Femur (tissue), 1 donor: ENCODE results near the gene HNRNPL.
"Not testable (repeated sequence)": the region's sequence is repeated elsewhere in the genome, so short reads cannot be mapped to it uniquely, and the experiment has no call there.

ENCODE experiments used
- DNase-seq: peaks from one replicate; pipeline ENCODE4 v3.0.0-alpha.2; 2017

Gene HNRNPL

DNA sequence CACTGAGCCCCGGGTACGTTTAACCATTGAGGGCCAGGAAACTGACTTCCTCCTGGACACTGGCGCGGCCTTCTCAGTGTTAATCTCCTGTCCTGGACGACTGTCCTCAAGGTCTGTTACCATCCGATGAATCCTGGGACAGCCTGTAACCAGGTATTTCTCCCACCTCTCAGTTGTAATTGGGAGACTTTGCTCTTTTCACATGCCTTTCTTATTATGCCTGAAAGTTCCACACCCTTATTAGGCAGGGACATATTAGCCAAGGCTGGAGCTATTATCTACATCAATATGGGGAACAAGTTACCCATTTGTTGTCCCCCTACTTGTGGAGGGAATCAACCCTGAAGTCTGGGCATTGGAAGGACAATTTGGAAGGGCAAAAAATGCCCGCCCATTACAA, 23.9 kb downstream of the HNRNPL start:
- DNase-seq = not testable (repeated sequence)

DNA sequence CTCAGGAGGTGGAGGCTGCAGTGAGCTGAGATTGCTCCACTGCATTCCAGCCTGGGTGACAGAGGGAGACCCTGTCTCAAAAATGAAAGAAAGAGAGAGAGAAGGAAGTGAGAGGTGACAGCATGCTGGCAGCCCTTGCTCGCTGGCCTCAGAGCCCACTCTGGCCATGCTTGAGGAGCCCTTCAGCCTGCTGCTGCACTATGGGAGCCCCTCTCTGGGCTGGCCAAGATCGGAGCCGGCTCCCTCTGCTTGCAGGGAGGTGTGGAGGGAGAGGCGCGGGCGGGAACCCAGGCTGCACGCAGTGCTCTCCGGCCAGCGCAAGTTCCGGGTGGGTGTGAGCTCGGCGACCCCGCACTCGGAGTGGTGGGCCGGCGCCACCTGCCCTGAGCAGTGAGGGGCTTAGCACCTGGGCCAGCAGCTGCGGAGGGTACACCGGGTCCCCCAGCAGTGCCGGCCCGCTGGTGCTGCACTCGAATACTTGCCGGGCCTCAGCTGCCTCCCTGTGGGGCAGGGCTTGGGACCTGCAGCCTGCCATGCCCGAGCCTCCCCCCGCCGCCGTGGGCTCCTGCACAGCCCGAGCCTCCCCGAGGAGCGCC, 28.5 kb downstream of the HNRNPL start:
- DNase-seq = not testable (repeated sequence)

DNA sequence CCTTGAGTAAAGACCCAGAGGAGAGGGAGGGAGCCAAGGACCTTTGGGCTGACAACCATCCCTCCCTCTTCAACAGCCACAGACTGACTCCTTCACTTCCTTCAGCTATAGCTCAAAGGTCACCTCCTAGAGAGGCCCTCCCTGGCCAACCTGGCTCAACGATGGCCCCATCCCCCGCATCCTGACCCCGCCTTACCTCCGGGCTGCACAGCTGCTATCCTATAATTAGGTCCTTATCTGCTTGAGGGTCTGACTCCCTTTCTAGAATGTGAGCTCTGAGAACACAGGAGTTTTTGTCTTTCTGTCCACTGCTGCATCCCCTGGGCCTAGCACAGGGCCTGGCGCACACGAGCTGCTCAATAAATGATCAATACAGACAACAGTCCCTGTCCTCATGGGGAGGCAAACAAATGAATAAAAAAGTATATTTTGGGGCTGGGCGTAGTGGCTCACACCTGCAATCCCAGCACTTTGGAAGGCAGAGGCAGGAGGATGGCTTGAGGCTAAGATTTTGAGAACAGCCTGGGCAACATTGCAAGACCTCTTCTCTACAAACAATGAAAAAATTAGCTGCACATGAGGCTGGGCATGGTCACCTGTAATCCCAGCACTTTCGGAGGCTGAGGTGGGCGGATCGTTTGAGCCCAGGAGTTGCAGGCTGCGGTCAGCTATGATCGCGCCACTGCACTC, 30.4 kb downstream of the HNRNPL start:
- DNase-seq = no peak

DNA sequence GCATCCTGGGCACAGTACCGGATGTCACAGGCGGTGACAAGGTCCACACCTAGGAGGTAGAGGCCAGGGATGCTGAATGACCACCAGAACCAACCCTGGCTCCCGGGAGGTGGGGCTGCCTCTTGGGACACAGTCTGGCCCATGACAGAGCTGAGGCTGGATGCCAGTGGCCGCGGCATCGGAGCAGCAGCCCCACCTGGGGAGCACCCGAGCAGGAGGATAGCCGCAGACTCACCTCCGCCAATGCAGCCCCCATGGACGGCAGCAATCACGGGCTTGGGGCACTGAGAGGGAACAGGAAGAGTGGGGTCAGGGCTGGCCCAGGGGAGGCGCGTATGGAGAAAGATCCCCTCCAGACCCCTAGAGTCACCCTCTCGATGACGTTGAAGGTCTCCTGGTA, 32.7 kb downstream of the HNRNPL start:
- DNase-seq = no peak

DNA sequence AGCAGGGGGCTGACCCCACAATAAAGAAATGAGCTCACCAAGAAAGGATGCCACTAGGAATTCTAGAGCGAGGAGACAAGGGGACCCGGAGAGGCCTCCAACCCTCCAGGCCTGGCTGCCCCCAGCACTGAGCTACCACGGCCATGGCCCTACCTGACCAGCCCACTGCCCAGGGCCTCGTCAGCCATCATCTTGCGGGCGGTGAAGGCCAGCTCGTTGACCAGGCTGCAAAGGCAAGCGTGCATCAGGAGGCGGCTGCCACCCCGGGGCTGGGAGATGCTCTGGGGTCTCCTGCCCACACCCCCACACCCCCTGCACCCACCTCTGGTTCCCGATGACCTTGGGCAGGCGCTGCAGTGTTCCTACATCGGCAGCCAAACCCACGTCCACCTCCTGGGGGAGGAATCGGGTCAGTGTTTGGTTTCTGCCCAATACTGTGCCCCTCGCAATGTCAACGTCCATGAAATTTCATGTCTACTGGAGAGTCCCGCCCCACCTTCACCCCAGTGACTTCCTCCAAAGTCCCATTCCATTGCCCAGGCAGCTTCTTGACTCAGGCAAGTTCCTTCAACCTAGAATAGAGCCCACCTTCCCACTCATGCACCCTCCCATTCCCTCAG, 33.5 kb downstream of the HNRNPL start:
- no peak for DNase-seq

DNA sequence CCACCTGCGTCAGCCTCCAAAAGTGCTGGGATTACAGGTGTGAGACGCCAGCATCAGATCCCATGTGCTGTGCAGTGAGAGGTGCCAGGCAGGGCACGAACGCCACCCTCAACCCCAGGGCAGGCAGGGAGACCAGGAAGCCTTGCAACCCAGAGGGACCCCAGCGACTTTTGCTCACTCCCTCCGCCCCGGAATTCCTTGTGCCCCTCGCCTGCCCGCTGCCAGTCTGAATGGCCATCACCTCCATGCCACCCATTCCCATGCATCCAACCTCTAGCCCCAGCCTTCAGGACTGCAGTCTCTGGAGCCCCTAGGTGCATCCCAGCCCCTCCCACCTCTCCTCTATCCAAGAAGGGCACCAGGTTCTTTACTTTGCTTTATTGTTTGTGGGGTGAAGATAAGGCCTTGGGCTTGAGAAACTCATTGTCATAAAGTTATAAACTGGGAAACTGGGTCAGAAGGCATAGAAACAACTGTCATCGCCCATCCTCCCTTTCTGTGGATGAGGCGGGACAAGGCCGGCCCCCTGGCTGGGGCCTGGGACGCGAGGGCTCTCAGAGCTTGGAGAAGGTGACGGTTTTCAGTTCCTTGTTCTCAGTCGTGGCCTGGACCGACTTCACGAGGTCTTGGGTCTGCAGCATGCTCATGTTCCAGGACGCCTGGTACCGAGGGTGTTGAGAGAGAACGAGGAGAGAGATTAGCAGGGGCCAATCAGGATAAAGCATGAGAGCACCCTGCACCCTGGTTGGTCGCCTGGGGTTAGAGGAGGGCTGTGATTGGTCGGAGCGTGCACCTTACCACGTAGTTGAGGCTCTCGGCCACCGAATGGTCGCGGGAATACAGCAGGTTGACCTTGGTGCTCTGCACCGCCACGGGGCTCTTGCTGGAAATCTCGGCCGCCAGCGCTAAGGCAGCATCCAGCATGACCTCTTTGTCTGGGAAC, 34.5 kb downstream of the HNRNPL start:
- DNase-seq = no peak

DNA sequence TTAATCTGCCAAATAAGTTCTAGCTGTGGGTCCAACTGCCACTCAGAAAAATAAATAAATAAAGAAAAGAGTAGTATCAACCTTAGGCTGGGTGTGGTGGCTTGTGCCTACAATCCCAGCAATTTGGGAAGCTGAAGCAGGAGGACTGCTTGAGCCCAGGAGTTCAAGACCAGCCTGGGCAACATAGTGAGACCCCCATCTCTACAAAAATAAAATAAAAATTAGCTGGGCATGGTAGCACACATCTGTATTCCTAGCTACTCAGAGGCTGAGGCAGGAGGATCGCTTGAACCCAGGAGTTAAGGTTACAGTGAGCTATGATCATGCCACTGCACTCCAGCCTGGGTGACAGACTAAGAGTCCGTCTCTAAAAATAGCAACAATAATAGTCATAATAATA, 35.9 kb downstream of the HNRNPL start:
- DNase-seq = not testable (repeated sequence)

DNA sequence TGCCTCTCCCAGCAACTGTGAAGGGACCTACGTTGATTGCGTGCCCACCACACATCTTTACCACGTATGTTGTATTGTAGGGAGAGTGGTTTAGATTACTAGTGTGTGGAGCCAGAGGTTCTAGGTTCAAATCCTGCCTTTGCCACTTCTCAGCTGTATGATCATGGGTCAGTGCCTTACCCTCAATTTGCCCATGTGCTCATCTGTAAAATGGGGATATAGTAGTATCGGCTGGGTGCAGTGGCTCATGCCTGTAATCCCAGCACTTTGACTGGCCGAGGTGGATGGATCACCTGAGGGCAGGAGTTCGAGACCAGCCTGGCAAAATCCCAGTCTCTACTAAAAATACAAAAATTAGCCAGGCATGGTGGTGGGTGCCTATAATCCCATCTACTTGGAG, 36.5 kb downstream of the HNRNPL start:
- no peak for DNase-seq

DNA sequence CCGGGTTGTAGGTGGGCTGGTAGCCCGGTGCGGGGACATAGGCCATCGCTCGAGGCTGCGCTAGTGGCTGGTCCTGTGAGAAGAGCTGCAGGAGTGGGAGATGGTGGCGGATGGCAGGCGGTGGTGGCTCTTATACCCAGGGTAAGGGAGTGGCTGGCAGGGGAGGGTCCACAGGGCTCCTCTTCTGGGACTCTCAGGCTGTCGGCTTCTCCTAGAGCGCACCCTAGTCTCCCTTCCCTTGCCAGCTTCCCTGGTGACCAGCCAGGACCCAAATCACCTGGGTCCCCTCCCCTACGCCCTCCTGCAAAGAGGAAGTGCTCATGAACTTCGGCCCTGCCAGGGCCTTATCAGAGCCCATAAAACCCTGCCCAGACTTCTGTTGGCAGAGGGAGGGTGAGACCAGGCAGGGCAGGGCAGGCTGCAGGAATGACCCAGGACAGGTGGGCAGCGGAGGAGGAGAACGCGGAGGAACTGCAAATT, 36.9 kb downstream of the HNRNPL start, which contains the start of gene LGALS4:
LGALS4 (minus strand) TSS at position 105 of the 480 bp plus-strand sequence; CDS start at position 46, 59 bp downstream.
- no peak for DNase-seq

DNA sequence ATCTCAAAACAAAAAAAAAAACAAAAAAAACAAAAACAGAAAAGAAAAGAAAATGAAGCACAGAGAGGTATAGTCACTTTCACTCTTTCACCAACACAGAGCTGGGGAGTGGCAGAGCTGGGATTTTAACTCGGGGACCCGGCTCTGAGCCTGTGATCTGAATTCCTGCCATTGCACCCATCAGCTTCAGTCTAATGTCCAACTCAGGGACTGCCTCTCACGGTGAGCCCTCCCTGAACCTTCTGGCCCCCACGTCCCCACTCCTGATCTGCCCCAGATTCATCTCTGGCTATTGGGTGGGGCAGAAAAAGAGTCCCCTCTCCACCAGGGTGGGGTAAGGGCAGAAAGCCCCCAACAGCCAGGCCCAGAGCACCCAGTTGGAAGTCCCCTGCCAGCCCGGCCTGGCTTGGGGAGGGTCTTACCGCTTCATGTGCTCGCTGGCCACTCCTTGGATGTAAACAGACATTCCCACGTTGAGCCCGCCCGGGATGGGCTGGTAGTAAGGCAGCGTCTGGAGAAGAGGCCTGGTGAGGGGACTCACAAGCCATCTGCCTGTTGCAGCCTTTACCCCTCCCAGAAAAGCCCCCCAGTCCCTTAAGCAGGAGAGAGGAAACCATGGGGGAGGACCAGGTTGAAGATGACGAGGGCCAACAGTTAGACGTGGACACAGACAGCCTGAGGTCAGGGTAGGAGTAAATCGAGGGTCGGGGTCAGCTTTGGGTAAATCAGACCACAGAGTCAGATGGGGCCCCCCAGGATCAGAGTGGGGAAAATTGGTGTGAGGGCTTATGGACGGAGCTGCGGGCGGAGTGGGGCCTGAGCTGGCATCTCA, 37.6 kb downstream of the HNRNPL start:
- DNase-seq = no peak

DNA sequence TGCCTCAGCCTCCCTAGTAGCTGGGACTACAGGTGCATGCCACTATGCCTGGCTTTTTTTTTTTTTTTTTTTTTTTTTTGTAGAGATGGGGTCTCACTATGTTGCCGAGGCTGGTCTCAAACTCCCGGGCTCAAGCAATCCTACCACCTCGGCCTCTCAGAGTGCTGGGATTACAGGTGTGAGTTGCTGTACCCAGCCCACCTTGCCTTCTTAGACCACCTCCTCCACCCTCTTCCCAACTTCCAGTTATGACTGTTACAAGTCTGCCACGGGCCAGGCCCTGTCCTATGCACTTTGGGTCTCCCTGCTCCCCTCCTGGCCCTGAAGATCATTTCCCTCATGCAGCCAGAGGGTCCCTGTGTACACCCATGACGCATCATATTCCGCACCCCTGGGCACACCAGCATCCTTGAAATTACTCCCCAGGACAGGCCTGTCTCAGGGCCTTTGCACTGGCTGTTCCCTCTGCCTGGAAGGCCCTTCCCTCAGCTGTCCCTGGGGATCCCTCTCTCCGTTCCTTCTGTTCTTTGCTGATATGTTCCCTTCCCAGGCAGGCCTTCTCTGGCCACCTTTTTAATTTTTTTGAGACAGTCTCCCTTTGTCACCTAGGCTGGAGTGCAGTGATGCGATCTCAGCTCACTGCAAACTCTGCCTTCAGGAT, 40.1 kb downstream of the HNRNPL start:
- no peak for DNase-seq

DNA sequence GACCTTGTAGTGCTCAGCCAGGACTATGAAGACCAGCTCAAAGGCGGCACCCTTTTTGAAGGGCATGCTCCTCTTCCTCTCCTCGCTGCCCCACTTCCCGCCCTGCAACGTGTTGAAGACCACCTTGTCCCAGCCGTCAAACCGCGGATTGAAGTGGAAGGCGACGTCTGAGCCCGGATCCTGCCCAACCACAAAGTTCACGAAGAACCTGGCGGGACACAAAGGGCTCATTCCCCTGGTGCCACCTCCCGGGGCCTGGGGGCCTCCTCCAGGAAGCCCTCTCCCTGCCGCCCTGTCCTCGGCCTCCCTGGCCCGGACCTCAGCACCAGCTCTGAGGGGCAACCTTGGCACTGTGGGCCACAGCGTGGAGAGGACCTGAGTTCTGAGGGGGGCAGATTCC, 41.0 kb downstream of the HNRNPL start:
- no peak for DNase-seq

DNA sequence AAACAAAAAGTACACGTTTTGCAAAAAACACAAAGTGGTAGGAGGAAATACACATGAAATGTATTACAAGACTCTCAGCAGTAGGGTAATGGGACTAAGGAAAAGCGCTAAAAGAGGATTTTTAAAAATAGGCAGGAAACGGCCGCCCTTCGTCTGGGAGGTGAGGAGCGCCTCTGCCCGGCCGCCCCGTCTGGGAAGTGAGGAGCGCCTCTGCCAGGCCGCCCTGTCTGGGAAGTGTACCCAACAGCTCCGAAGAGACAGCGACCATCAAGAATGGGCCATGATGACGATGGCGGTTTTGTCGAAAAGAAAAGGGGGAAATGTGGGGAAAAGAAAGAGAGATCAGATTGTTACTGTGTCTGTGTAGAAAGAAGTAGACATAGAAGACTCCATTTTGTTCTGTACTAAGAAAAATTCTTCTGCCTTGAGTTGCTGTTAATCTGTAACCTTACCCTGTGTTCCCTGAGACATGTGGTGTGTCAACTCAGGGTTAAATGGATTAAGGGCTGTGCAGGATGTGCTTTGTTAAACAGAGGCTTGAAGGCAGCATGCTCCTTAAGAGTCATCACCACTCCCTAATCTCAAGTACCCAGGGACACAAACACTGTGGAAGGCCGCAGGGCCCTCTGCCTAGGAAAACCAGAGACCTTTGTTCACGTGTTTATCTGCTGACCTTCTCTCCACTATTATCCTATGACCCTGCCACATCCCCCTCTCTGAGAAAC, 42.2 kb downstream of the HNRNPL start:
- not testable (repeated sequence) for DNase-seq

DNA sequence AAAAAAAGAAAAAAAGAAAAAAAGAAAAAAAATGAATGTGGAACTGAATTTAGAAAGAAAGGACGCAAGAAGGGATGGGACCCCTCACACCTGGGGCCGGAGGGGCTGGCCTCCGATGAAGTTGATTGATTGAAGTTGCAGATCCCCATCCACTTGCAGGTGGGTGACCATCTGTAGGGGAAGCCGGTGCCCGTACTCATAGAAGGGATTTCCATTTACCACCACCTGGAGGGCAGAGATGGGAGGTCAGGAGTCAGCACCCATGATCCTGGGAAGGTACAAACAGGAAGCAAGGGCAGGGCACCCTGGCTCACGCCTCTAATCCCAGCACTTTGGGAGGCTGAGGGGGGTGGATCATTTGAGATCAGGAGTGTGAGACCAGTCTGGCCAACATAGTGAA, 43.4 kb downstream of the HNRNPL start:
- no peak for DNase-seq

DNA sequence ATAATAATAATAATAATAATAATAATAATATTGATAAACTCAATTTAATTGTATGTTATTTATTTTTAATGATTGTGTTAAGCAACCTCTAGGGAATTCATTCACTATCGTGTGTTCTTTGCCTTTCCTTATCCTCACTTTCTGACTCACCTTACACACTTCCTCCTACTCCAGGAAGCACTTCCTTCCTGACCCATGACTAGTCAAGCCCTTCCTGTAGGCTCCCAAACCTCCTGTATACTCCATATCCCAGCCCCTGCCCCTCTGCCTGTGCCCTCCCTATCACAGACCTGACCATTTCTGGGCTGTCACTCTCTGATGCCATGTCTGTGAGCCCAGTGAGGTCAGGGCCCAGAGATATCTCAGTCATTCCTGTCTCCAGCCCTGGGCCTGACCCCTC, 44.6 kb downstream of the HNRNPL start:
- no peak for DNase-seq

DNA sequence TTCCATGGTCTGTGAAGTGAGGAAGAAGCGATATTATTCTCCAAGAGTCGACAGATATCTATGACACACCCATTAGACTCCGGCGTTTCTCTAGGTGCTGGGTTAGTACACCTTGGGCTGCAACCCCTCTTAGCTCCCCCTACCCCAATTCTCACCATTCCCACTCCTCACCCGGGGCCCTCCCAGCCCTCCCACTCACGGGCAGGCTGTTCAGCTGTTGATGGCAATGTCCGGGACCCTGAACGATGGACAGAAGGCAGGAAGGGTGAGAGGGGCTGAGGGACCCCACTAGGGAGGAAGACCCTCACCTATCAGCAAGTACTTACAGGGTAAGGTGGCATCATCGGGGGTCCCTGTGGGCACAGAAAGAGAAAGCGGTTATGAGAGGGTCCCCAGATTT, 46.2 kb downstream of the HNRNPL start:
- DNase-seq = no peak

DNA sequence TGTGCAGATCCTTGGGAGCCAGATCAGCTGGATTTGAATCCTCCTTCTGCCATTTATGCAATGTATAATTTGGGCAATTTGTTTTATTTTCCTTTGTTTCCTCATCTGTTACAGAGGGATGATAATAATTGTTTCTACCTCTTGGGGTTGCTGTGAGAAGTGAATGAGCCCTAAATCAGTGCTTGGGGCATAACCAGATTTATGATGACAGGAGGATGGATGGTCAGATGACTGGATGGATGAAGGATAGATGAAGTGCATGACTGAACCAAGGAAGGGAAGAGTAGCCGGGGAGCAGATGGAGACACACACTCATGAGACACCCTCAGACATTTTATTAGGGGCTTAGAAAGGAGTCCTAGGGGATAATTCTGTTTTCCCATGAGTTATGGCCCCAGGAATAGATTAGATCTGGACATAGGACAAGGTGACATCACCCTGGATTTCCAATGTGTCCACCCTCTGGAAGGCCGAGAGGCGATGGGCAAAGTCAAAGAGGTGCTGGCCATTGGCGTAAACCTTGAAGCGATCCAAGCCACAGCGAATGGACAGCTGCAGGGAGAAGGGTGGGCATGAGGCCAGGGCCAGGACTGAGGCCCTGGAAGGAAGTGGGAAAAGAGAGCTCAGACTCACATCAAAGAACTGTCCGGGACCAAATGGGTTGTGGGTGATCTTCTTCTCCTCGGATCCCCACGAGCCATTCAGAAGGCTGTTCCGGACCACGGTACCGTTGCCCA, 48.3 kb downstream of the HNRNPL start:
- DNase-seq = no peak

DNA sequence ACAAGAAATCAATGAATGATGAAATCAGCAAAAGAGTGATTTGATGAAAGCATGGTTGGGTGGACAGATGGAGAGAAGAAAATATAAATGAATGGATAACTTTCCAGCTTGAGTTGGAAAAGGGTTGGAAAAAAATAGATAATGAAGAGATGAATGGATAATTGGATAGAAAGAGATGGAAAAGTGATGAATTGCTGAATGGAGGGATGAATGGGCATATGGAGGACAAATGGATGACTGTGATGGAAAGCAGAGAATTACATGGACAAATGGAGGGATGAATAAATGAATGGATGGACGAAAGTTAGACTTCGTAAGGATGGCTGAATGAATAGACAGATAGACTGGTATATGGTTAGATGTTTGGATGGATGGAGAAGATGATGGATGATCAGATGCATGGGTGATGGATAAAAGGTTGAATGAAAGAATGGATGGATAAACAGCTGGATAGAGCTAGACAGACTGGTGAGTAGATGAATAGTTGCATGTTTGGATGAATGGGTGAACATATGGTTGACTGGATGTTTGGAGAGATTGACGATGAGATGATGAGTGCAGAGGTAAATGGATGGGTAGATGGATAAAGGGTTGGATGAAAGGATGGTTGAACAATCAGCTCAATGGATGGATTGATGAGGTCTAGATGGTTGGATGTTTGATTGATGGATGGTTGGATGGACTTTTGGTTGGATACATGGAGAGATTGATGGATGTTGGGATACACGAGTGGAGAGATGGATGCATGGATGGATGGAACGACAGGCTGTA, 49.0 kb downstream of the HNRNPL start:
- no peak for DNase-seq

DNA sequence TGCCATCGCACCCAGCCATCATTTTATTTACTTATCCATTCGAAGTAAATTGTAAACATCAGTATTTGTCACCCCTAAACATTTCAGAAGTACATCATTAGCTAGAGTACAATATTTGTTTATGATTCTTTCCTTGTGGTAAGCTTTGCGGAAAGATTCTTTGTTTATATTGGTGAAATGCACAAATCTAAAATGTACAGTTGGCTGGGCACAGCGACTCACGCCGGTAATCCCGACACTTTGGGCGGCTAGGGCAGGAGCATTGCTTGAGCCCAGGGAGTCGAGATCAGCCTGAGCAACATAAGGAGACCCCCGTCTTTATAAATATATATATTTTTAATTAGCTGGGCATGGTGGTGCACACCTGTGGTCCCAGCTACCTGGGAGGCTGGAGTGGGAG, 50.7 kb downstream of the HNRNPL start:
- DNase-seq = no peak
